ENCODE measurements around the gene NOS1AP.

GRCh38 chr1:162251102-162251501 lies 181.6 kb downstream of the NOS1AP start:
- TF ChIP-seq EZH2 (IDR thresholded peaks at IDR 0.05; ENCODE audit: borderline replicate concordance, low read length) (no peak), CTCF (IDR thresholded peaks at IDR 0.05; ENCODE audit: low read length) (no peak)

Measured in OCI-LY1 (cell line).